K562 (cell line): ENCODE results near the gene SV2C. TPM values are rescaled to one million over a fixed set of nuclear protein-coding genes. Genes with fewer than 3 reads are reported as not detected.

Experiments
- AFF4 ChIP-seq: sonication (generic); formaldehyde crosslinking; IDR thresholded peaks from 2 replicates; pipeline ENCODE4 v1.8.0; 2023; ENCODE audit warnings: mild to moderate bottlenecking, missing genetic modification reagents
- GATAD2A ChIP-seq: fragments of 450-650 bp; IDR thresholded peaks from 2 replicates; pipeline ENCODE4 v1.6.1; 2017
- MGA ChIP-seq: fragments of 450-650 bp; IDR thresholded peaks from 2 replicates; pipeline ENCODE4 v1.6.1; 2016; ENCODE audit warnings: mild to moderate bottlenecking, moderate library complexity
- STAT5B ChIP-seq: fragments of 250-450 bp; sonication (Bioruptor Pico); IDR thresholded peaks from 2 replicates; pipeline ENCODE4 v1.8.0; 2021; ENCODE audit warnings: mild to moderate bottlenecking, inconsistent platforms
- THRB ChIP-seq: fragments of 450-650 bp; formaldehyde crosslinking; conservative IDR thresholded peaks from 2 replicates; pipeline ENCODE4 v1.4.0; 2022; ENCODE audit warnings: mild to moderate bottlenecking, missing genetic modification characterization
- ZHX1 ChIP-seq: fragments of 150-350 bp; conservative IDR thresholded peaks from 2 replicates; pipeline ENCODE4 v1.6.1; 2014; ENCODE audit warnings: low read length
- ZNF165 ChIP-seq: fragments of 250-450 bp; sonication (Bioruptor Pico); IDR thresholded peaks from 2 replicates; pipeline ENCODE4 v1.4.0; 2020; ENCODE audit warnings: borderline replicate concordance
- polyA plus RNA-seq, 8 experiments: library from polyadenylated mRNA; depleted of rRNA in 4 of 8; stranded (reverse) in 5 of 8; unstranded in 3 of 8; fragments of >200 nt; fragmentation: Nextera tagmentation in 2 of 8; fragmentation: Illumina TruSeq in 1 of 8; extraction: Ambion mirVana in 2 of 8; extraction: Trizol in 1 of 8; gene quantifications; 2 replicates each; pipeline versions ENCODE4 v1.2.1 to v1.2.3, GENCODE V29; 2011 to 2014; ENCODE audit warnings: inconsistent platforms in 1 of 8, missing spikeins in 1 of 8
- total RNA-seq, 7 experiments: library from RNA; depleted of rRNA in 6 of 7; stranded (reverse); fragments of >200 nt in 6 of 7; fragmentation: Illumina TruSeq in 2 of 7; extraction: Trizol in 2 of 7; gene quantifications; 2 replicates each; pipeline versions ENCODE4 v1.2.1 to v1.2.3, GENCODE V29; 2011 to 2021; ENCODE audit warnings: low replicate concordance in 1 of 7

SV2C gene
- total and polyA plus RNA-seq, 9 of the 15 experiments (the other 6 are each of a cell fraction or from before 2014, with no cell fraction given), result 0.05 TPM; not detected in 8

- TF ChIP-seq THRB (CRISPR knock-in tag) (no peak), MGA (no peak), STAT5B (no peak), ZNF165 (CRISPR knock-in tag) (no peak), AFF4 (CRISPR knock-in tag) (no peak), GATAD2A (no peak), ZHX1 (no peak)
These were observed 20.8 kb downstream of the SV2C start (continued) for GRCh38 chr5:76104027-76104426.
